ENCODE data around the gene AARS2.

- TF ChIP-seq SPI1 (IDR thresholded peaks at IDR 0.05; ENCODE audit: borderline replicate concordance, low read depth) (no peak), CTCF (IDR thresholded peaks at IDR 0.05; ENCODE audit: insufficient read depth, low read length) (no peak)
Observed at GRCh38 chr6:44257753-44258324, 55.3 kb downstream of the AARS2 start.

All from HL-60 (cell line).